GM10847 (cell line): ENCODE data around the gene PAK6.

Source experiments
- POLR2A ChIP-seq: IDR thresholded peaks from 2 replicates; pipeline ENCODE4 v1.6.1; 2011; ENCODE audit not compliant: insufficient read length; ENCODE audit errors: extremely low read depth

PAK6 gene

DNA sequence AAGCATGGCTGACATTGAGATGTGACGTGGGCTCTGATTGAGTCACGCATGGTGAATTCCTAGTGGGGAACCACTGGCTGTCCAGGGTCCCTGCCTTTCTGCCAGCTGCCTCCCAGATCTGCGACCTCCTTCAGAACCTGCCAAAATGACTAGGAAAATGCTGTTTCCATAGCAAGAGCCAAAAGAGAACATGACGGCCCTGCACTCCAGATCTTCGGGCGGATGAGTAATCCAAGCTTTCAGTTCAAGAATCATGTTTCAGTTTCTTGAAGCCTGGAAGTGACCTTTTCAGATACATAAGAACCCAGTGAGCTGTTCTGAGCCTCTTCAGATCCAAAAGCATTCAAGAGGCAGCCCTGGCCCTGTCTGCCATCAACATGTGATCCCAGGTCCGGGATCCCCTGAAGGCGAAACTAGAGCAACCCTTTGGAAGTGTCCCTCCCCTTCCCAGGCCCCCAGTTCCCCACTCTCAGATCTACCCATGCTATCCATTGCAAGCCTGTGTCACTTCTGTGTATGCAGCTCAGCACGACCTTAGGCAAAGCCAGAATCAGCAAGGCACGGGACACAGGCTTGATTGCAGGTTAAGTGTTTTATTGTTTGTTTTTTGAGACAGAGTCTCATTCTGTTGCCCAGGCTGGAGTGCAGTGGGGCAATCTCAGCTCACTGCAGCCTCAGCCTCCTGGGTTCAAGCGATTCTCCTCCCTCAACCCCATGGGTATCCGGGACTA lies 24.3 kb downstream of the PAK6 start:
- no peak for TF ChIP-seq POLR2A

GRCh38 chr15:40264321-40265153 lies 25.7 kb downstream of the PAK6 start:
- no peak for TF ChIP-seq POLR2A

- no peak for TF ChIP-seq POLR2A
These were observed 26.5 kb downstream of the PAK6 start for GRCh38 chr15:40265355-40265754.

GRCh38 chr15:40265875-40266274 lies 27.0 kb downstream of the PAK6 start:
- TF ChIP-seq POLR2A, result no peak

- no peak for TF ChIP-seq POLR2A
These were observed 28.0 kb downstream of the PAK6 start for GRCh38 chr15:40266828-40267304.

- TF ChIP-seq POLR2A, result no peak
These were observed 28.8 kb downstream of the PAK6 start for GRCh38 chr15:40267670-40268069.

DNA sequence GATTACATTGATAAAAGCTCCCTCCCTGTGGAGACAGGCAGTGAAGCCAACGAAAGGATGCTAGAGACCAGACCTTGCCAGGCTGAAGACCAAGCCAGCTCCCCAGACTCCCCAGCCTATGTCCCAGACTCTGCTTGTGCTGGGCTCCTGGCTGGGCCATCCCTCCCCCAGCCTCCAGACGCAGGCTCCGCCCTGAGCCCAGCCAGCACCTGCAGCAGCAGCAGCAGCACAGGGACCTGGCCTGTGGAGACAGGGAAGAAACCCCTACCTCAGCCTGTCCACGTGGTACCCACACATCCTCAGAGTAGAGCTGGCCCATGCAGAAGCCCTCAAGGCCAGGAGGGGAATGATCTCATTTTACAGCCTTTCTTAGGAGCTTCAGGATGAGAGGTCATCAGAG lies 30.7 kb downstream of the PAK6 start:
- TF ChIP-seq POLR2A, result no peak

DNA sequence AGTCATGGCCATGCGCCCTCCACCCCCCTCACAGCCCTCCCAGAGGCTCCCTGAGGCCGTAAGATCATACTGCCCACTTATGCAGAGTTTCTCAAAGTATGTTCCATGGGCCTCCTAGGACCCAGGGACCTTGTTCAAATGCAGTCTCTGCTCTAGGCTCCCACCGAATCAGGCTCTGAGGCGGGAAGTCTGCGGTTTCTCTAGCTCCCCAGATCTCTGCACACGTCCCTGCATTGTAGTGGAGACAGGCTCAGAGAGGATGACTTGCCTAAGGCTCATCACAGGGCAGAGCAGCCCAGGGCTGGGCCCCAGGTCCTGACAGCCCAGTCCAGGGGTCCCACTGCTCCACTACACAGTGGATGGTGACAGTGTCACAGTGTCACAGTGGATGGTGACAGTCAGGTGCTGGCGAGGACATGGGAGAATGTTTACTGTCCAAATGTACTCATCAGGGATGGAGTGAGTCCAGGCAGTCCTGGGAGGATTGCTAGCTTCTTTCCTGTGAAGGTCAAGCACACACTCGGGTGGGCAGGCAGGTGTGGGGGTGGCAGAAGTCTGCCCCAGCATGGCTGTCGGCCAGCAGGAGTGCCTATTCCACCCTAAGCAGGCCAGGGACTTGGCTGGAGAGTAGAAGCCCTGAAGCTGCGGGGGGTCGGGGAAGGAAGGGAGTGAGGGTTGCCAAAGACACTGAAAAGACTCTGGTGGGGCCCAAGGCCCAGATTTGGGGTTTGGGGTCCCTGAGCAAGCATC lies 31.6 kb downstream of the PAK6 start:
- no peak for TF ChIP-seq POLR2A

DNA sequence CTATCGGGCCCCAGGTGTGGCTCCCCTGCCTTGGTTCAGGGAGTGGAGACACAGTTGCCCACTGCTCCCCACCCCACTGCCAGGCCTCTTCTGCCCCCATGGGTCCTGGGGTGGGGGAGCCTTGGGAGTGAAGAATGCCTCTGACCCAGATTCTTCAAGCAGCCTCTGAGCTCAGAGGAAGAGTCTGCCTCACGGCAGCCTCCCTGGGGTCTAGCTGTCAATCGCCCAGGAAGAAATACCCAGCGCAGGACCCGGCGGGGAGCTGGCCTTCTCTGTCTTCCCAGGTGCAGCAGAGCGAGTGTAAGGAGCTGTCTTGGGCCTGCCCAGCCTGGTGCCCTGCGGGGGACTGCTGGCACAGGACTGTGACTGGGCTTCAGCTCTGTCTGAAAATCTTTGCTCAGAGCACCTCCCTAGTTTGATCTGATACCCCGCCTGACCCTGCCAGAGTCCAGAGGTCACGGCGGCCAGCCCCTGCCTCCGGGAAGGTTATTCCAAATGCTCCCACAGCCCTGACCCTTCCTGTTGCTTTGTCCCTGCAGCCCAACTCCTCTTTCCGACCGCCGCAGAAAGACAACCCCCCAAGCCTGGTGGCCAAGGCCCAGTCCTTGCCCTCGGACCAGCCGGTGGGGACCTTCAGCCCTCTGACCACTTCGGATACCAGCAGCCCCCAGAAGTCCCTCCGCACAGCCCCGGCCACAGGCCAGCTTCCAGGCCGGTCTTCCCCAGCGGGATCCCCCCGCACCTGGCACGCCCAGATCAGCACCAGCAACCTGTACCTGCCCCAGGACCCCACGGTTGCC lies 33.0 kb downstream of the PAK6 start:
- TF ChIP-seq POLR2A, result no peak

DNA sequence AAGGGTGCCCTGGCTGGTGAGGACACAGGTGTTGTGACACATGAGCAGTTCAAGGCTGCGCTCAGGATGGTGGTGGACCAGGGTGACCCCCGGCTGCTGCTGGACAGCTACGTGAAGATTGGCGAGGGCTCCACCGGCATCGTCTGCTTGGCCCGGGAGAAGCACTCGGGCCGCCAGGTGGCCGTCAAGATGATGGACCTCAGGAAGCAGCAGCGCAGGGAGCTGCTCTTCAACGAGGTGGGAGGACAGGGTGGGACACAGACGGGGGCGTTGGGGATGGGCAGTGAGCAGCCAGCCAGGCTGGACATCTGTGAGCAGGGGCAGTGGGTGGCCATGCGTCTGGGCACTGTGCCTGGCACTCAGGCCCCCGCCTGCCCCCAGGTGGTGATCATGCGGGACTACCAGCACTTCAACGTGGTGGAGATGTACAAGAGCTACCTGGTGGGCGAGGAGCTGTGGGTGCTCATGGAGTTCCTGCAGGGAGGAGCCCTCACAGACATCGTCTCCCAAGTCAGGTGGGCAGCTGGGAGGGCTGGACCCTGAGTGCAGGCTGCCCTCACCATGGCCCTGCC lies 33.7 kb downstream of the PAK6 start:
- TF ChIP-seq POLR2A, result no peak

- no peak for TF ChIP-seq POLR2A
These were observed 34.6 kb downstream of the PAK6 start for GRCh38 chr15:40273428-40273827.

- TF ChIP-seq POLR2A, result no peak
These were observed 35.7 kb downstream of the PAK6 start for GRCh38 chr15:40274350-40275274.

DNA sequence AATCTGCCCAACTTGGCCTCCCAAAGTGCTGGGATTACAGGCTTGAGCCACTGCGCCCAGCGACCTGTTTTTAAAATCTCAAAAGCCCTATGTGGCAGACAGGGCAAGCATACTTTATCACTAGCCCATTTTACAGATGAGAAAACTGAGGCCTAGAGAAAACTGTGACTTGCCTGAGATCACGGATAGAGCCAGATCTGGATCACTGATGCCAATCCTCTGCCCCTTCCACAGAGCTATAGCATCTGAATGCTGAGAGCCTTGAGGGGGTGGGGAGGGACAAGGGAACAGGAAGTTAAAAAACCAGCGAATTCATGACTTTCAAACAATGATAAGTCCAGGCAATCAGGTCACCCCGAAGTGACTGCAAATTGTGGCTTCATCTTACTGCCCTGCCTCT lies 36.7 kb downstream of the PAK6 start:
- no peak for TF ChIP-seq POLR2A
